Thymus (tissue), 11 donors: ENCODE measurements around the gene COL23A1. TPM values are rescaled to one million over a fixed set of nuclear protein-coding genes. Genes with fewer than 3 reads are reported as not detected.

Experiments used
- DNase-seq, 9 donors: peaks; one replicate each; pipeline ENCODE4 v3.0.0-alpha.2; 2013; ENCODE audit warnings: low spot score in 9 of 9, low read depth in 6 of 9, missing footprints in 1 of 9
- H3K27ac ChIP-seq, 2 donors: one replicate each; pipeline ENCODE4 v1.5.1; 2013; ENCODE audit warnings: control low read depth in 1 of 2, low read depth in 1 of 2, low read length in 1 of 2, mild to moderate bottlenecking in 1 of 2, moderate library complexity in 1 of 2
- H3K27me3 ChIP-seq, 2 donors: one replicate each; pipeline ENCODE4 v1.5.1; 2013; ENCODE audit warnings: low read length in 1 of 2; ENCODE audit not compliant: control insufficient read depth in 2 of 2, insufficient read depth in 1 of 2
- H3K36me3 ChIP-seq, 2 donors: one replicate each; pipeline ENCODE4 v1.5.1; 2013; ENCODE audit warnings: low read length in 1 of 2, mild to moderate bottlenecking in 1 of 2, moderate library complexity in 1 of 2; ENCODE audit not compliant: control insufficient read depth in 2 of 2, insufficient read depth in 2 of 2
- H3K4me1 ChIP-seq, 2 donors: one replicate each; pipeline ENCODE4 v1.5.1; 2013; ENCODE audit warnings: low read length in 2 of 2; ENCODE audit not compliant: control insufficient read depth in 2 of 2, insufficient read depth in 2 of 2
- H3K4me3 ChIP-seq, 2 donors: one replicate each; pipeline ENCODE4 v1.5.1; 2013; ENCODE audit warnings: low read length in 2 of 2, control low read depth in 1 of 2, mild to moderate bottlenecking in 1 of 2
- H3K9me3 ChIP-seq, 2 donors: one replicate each; pipeline ENCODE4 v1.5.1; 2013; ENCODE audit warnings: low read length in 1 of 2, mild to moderate bottlenecking in 1 of 2; ENCODE audit not compliant: control insufficient read depth in 2 of 2, insufficient read depth in 1 of 2
- WGBS: extraction: QIAGEN DNeasy Blood & Tissue Kit; methylation state at CpG from one replicate; pipeline ENCODE4 v1.1.7; 2013; 5-methylcytosine and 5-hydroxymethylcytosine counted together
- polyA plus RNA-seq: library from polyadenylated mRNA; stranded (reverse); fragments of 200-250 nt; gene quantifications from one replicate; pipeline ENCODE4 v1.2.3, GENCODE V29; 2013
- total RNA-seq: library from RNA; stranded (reverse); fragments of 120-200 nt; gene quantifications from one replicate; pipeline ENCODE4 v1.2.4, GENCODE V29; 2013
- donor health status: healthy.

Gene COL23A1
- total and polyA plus RNA-seq, 2 donors = 1.5 to 2.6 TPM

DNA sequence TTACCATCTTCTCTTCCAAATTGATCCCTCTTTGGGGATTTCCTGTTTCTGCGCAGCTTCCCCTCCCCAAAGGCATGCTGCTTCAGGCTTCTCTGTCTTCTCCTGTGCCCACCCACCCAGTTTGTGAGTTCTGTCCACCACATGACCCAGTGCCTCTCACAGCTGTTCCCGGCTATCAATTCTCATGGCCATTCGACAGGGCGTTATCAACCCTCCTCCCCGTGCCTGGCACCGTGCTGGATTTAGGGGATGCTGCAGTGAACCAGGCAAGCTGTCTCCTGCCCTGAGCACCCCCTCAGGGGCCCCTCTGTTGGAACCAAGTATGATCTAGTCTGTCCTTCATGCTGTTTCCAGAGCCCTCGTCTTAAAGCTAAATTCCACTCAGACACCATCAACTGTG, 38.7 kb downstream of the COL23A1 start:
- Histone ChIP-seq H3K4me3 (no peak overlapping the region), H3K27me3 (no peaks in the 10 kb centered on the region)
- 90% methylated on average over 7 of the region's 7 CpGs for WGBS

DNA sequence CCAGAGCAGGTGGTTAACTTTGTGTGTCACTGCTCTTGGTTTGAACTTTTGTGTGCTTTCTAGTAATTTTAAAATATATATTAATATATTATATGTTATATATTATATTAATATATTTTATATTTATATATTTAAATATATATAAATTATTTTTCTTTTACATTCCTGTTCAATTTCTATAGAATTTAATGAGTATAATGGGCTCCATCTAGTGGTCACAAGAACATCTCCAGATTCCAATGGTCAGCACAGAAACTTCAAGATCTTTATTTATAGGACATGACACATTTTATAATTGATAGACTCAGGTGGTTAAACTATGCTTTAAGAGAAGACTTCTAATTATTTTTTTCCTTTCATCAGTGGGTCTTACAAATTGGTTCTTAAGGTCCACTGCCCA, 39.1 kb downstream of the COL23A1 start:
- no peaks in the 10 kb centered on the region for H3K36me3 ChIP-seq
- no peaks in the 10 kb centered on the region for H3K9me3 ChIP-seq
- no peaks in the 10 kb centered on the region for H3K4me1 ChIP-seq
- no peak overlapping the region for H3K4me3 ChIP-seq
- DNase-seq = peak in 1 of 9 donors; percentile 33
- no peak overlapping the region for H3K27ac ChIP-seq
- no peaks in the 10 kb centered on the region for H3K27me3 ChIP-seq

More for the DNA sequence above, 38.7 kb downstream of the COL23A1 start:
- no peak for DNase-seq
- Histone ChIP-seq H3K9me3 (no peaks in the 10 kb centered on the region), H3K4me1 (no peaks in the 10 kb centered on the region), H3K36me3 (no peaks in the 10 kb centered on the region), H3K27ac (no peak overlapping the region)

GRCh38 chr5:178548746-178549145, 41.4 kb downstream of the COL23A1 start:
- no peak for DNase-seq
- Histone ChIP-seq H3K9me3 (no peaks in the 10 kb centered on the region), H3K27me3 (no peaks in the 10 kb centered on the region), H3K4me3 (no peak overlapping the region), H3K27ac (no peak overlapping the region), H3K4me1 (no peaks in the 10 kb centered on the region), H3K36me3 (no peaks in the 10 kb centered on the region)
- WGBS = 91% methylated on average over 9 of the region's 9 CpGs

GRCh38 chr5:178547753-178548415, 42.3 kb downstream of the COL23A1 start:
- H3K4me1 ChIP-seq = no peaks in the 10 kb centered on the region

DNA sequence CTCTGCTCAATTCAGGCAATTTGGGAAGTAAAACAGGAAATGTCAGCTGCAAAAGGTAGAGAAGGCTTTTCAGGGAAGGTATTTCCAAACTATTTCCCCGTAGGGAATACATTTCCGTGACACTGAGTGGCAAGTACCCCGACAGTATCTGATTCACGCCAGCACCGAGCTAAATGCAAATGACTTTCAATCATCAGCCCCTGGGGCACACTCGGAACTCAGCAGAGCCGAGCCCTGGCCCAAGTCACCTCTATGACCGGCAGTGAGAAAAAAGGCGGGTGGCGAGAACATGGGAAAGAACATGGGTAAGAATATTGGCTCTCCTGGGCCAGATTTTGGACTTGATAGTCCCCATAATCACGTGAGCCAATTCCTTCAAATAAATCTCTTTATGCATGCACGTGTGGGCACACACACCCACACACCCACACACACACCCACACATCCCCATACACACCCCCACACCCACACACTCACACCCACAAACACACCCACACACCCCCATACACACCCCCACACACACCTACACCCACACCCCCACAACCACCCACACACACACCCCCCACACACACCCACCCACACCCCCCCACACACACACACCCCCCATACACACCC, 43.0 kb downstream of the COL23A1 start:
- no peaks in the 10 kb centered on the region for H3K9me3 ChIP-seq
- WGBS = 94% methylated on average over 12 of the region's 12 CpGs
- no peak overlapping the region for H3K27ac ChIP-seq
- no peak overlapping the region for H3K4me3 ChIP-seq
- no peaks in the 10 kb centered on the region for H3K4me1 ChIP-seq
- no peak for DNase-seq
- H3K36me3 ChIP-seq = no peaks in the 10 kb centered on the region
- H3K27me3 ChIP-seq = no peaks in the 10 kb centered on the region

More at GRCh38 chr5:178547753-178548415, 42.3 kb downstream of the COL23A1 start:
- 93% methylated on average over 6 of the region's 6 CpGs for WGBS
- H3K36me3 ChIP-seq = no peaks in the 10 kb centered on the region
- no peak overlapping the region for H3K27ac ChIP-seq
- no peaks in the 10 kb centered on the region for H3K9me3 ChIP-seq
- no peaks in the 10 kb centered on the region for H3K27me3 ChIP-seq
- no peak overlapping the region for H3K4me3 ChIP-seq
- no peak for DNase-seq

GRCh38 chr5:178546675-178547033, 43.5 kb downstream of the COL23A1 start:
- 97% methylated on average over 9 of the region's 9 CpGs for WGBS
- H3K36me3 ChIP-seq = no peaks in the 10 kb centered on the region

GRCh38 chr5:178545941-178546674, 44.1 kb downstream of the COL23A1 start:
- Histone ChIP-seq H3K4me3 (no peak overlapping the region), H3K27me3 (no peaks in the 10 kb centered on the region), H3K36me3 (no peaks in the 10 kb centered on the region), H3K27ac (no peak overlapping the region), H3K4me1 (no peaks in the 10 kb centered on the region), H3K9me3 (no peaks in the 10 kb centered on the region)
- 97% methylated on average over 16 of the region's 16 CpGs for WGBS
- no peak for DNase-seq

More at GRCh38 chr5:178546675-178547033, 43.5 kb downstream of the COL23A1 start:
- Histone ChIP-seq H3K4me3 (no peak overlapping the region), H3K4me1 (no peaks in the 10 kb centered on the region), H3K27ac (no peak overlapping the region), H3K27me3 (no peaks in the 10 kb centered on the region), H3K9me3 (no peaks in the 10 kb centered on the region)
- DNase-seq = no peak

- no peak for DNase-seq
- Histone ChIP-seq H3K9me3 (no peaks in the 10 kb centered on the region), H3K4me1 (no peaks in the 10 kb centered on the region), H3K27me3 (no peaks in the 10 kb centered on the region), H3K27ac (no peak overlapping the region), H3K4me3 (no peak overlapping the region), H3K36me3 (no peaks in the 10 kb centered on the region)
- WGBS = 98% methylated on average over 9 of the region's 9 CpGs
Measured at GRCh38 chr5:178545176-178545575, 45.0 kb downstream of the COL23A1 start.

- Histone ChIP-seq H3K27ac (no peak overlapping the region), H3K4me1 (no peaks in the 10 kb centered on the region), H3K36me3 (no peaks in the 10 kb centered on the region), H3K9me3 (no peaks in the 10 kb centered on the region), H3K27me3 (no peaks in the 10 kb centered on the region), H3K4me3 (no peak overlapping the region)
- WGBS = 99% methylated on average over 22 of the region's 22 CpGs
- no peak for DNase-seq
Measured at GRCh38 chr5:178544166-178544834, 45.9 kb downstream of the COL23A1 start.
